ENCODE results near the gene STRAP.

GRCh38 chr12:15854916-15855315, 27.3 kb upstream of the STRAP start:
- no peak for TF ChIP-seq POLR2A (IDR thresholded peaks at IDR 0.05; ENCODE audit: control extremely low read depth in 1 of 2, low read depth in 2 of 2, low read length in 2 of 2)
- TF ChIP-seq ATF3 (IDR thresholded peaks at IDR 0.05; ENCODE audit: insufficient read depth, low read depth, low read length), result no peak
- no peak for TF ChIP-seq CTCF (IDR thresholded peaks at IDR 0.05; ENCODE audit: control extremely low read depth in 1 of 3, insufficient read depth in 1 of 3, low read depth in 1 of 3, low read length in 3 of 3)
- TF ChIP-seq BRCA1 (IDR thresholded peaks at IDR 0.05; ENCODE audit: low read depth, low read length), result no peak
- TF ChIP-seq EP300 (IDR thresholded peaks at IDR 0.05; ENCODE audit: borderline replicate concordance in 1 of 2, low read depth in 2 of 2, low read length in 2 of 2), result no peak
- no peak for TF ChIP-seq CREB1 (IDR thresholded peaks at IDR 0.05)
- TF ChIP-seq POU5F1 (IDR thresholded peaks at IDR 0.05; ENCODE audit: low read depth, low read length), result no peak
- no peak for TF ChIP-seq TEAD4 (IDR thresholded peaks at IDR 0.05; ENCODE audit: low read depth, low read length)
- no peak for TF ChIP-seq SIN3A (conservative IDR thresholded peaks at IDR 0.05 in 1 of 2, IDR thresholded peaks at IDR 0.05 in 1 of 2; ENCODE audit: low read depth in 1 of 2, low read length in 2 of 2)
- no peak for TF ChIP-seq SP1 (IDR thresholded peaks at IDR 0.05; ENCODE audit: low read depth, low read length)

All from H1 (cell line).